Stimulated activated CD4-positive, alpha-beta T cell treated with anti-CD3 and anti-CD28 coated beads, Interleukin-1b, Interleukin-23, amount 100 ng/mL, for 1 hour (primary cell): ENCODE data around the gene MAMLD1.

Source experiments
- DNase-seq, 2 donors: peaks; one replicate each; pipeline ENCODE4 v3.0.0-alpha.2; 2020; ENCODE audit warnings: low read depth in 2 of 2

The MAMLD1 gene

GRCh38 chrX:150530821-150531220 is 167.7 kb downstream of the MAMLD1 start:
- DNase-seq: no peak

GRCh38 chrX:150531467-150531866 is 168.3 kb downstream of the MAMLD1 start:
- DNase-seq: no peak

- no peak for DNase-seq
Measured at GRCh38 chrX:150533863-150534262, 170.7 kb downstream of the MAMLD1 start.

GRCh38 chrX:150536455-150537116 is 173.5 kb downstream of the MAMLD1 start:
- DNase-seq: no peak

- DNase-seq: no peak
Measured at GRCh38 chrX:150537851-150538250, 174.7 kb downstream of the MAMLD1 start.

GRCh38 chrX:150540965-150541364 is 177.8 kb downstream of the MAMLD1 start:
- no peak for DNase-seq

- no peak for DNase-seq
Measured at GRCh38 chrX:150542846-150543229, 179.7 kb downstream of the MAMLD1 start.

- DNase-seq: no peak
Measured at GRCh38 chrX:150543230-150544155, 180.4 kb downstream of the MAMLD1 start.

GRCh38 chrX:150544222-150544787 is 181.2 kb downstream of the MAMLD1 start:
- no peak for DNase-seq

- no peak for DNase-seq
Measured at GRCh38 chrX:150544835-150545770, 182.0 kb downstream of the MAMLD1 start.

GRCh38 chrX:150546711-150547153 is 183.6 kb downstream of the MAMLD1 start:
- DNase-seq: no peak

- DNase-seq: no peak
Measured at GRCh38 chrX:150547375-150548115, 184.4 kb downstream of the MAMLD1 start.

- no peak for DNase-seq
Measured at GRCh38 chrX:150548251-150548650, 185.1 kb downstream of the MAMLD1 start.

- no peak for DNase-seq
Measured at GRCh38 chrX:150548684-150549083, 185.6 kb downstream of the MAMLD1 start.

GRCh38 chrX:150551963-150552362 is 188.8 kb downstream of the MAMLD1 start:
- no peak for DNase-seq

- DNase-seq: no peak
Measured at GRCh38 chrX:150558424-150558823, 195.3 kb downstream of the MAMLD1 start.
